Endodermal cell (in vitro differentiated cells): ENCODE results near the gene EEF1A2. TPM values are rescaled to one million over a fixed set of nuclear protein-coding genes. Genes with fewer than 3 reads are reported as not detected.

ENCODE experiments used
- DNase-seq: peaks from one replicate; pipeline ENCODE4 v3.0.0-alpha.2; 2017
- H3K27ac ChIP-seq: 2 replicates; pipeline ENCODE4 v1.5.1; 2013; ENCODE audit warnings: mild to moderate bottlenecking, low read depth, low read length, moderate library complexity
- H3K27me3 ChIP-seq: 2 replicates; pipeline ENCODE4 v1.6.1; 2013; ENCODE audit warnings: mild to moderate bottlenecking, low read length, moderate library complexity; ENCODE audit not compliant: insufficient read depth, control insufficient read depth, poor library complexity, severe bottlenecking
- H3K36me3 ChIP-seq: 2 replicates; pipeline ENCODE4 v1.7.0; 2013; ENCODE audit warnings: mild to moderate bottlenecking, low read length, moderate library complexity; ENCODE audit not compliant: control insufficient read depth, insufficient read depth
- H3K4me1 ChIP-seq: one replicate; pipeline ENCODE4 v1.7.0; 2013; ENCODE audit warnings: low read length; ENCODE audit not compliant: control insufficient read depth, insufficient read depth
- H3K4me3 ChIP-seq: 2 replicates; pipeline ENCODE4 v1.5.1; 2013; ENCODE audit warnings: mild to moderate bottlenecking, low read length, moderate library complexity
- H3K9ac ChIP-seq: 2 replicates; pipeline ENCODE4 v1.6.1; 2013; ENCODE audit warnings: mild to moderate bottlenecking, low read length, moderate library complexity; ENCODE audit not compliant: poor library complexity, severe bottlenecking; ENCODE audit errors: extremely low read depth
- H3K9me3 ChIP-seq: 2 replicates; pipeline ENCODE4 v1.6.1; 2013; ENCODE audit warnings: mild to moderate bottlenecking, low read length, moderate library complexity; ENCODE audit not compliant: control insufficient read depth
- H3K27ac Mint-ChIP-seq: 2 replicates; pipeline ENCODE4 v1.8.0; 2020; ENCODE audit warnings: mixed read lengths
- H3K27me3 Mint-ChIP-seq: 2 replicates; pipeline ENCODE4 v1.8.0; 2021; ENCODE audit warnings: mild to moderate bottlenecking, mixed read lengths; ENCODE audit not compliant: insufficient read depth
- H3K36me3 Mint-ChIP-seq: 2 replicates; pipeline ENCODE4 v1.8.0; 2020; ENCODE audit warnings: low read depth, mixed read lengths
- H3K4me1 Mint-ChIP-seq: 2 replicates; pipeline ENCODE4 v1.8.0; 2020; ENCODE audit warnings: mixed read lengths
- H3K4me3 Mint-ChIP-seq: 2 replicates; pipeline ENCODE4 v1.8.0; 2020; ENCODE audit warnings: mild to moderate bottlenecking, moderate library complexity, mixed read lengths
- H3K9me3 Mint-ChIP-seq: 2 replicates; pipeline ENCODE4 v1.8.0; 2020; ENCODE audit warnings: mild to moderate bottlenecking, mixed read lengths
- WGBS, 2 experiments: methylation state at CpG; one replicate each; pipeline versions ENCODE4 v1.1.5 to v1.1.7; 2013; ENCODE audit warnings: missing lambda C conversion rate in 2 of 2, mixed read lengths in 1 of 2; ENCODE audit not compliant: insufficient coverage in 1 of 2, insufficient read length in 1 of 2; 5-methylcytosine and 5-hydroxymethylcytosine counted together
- total RNA-seq, 2 donors: library from RNA; stranded (reverse); fragmentation: NEBNext Ultra II Directional in 1 of 2; extraction: Animal tissue kit (Norgen Biotek cat#: 25700) in 1 of 2; gene quantifications; 2 replicates in 1 of 2; 3 replicates in 1 of 2; pipeline ENCODE4 v1.2.1, GENCODE V29; 2021
- TF ChIP-seq, protein P1 (sequence below): fragments of 200-600 bp; sonication (generic); conservative IDR thresholded peaks from 2 replicates; pipeline ENCODE4 v1.5.0; 2021; ENCODE audit warnings: antibody characterized with exemption, mild to moderate bottlenecking

Gene EEF1A2
- total RNA-seq, 2 donors from 2014 or later, result 12.1 to 22.6 TPM

DNA sequence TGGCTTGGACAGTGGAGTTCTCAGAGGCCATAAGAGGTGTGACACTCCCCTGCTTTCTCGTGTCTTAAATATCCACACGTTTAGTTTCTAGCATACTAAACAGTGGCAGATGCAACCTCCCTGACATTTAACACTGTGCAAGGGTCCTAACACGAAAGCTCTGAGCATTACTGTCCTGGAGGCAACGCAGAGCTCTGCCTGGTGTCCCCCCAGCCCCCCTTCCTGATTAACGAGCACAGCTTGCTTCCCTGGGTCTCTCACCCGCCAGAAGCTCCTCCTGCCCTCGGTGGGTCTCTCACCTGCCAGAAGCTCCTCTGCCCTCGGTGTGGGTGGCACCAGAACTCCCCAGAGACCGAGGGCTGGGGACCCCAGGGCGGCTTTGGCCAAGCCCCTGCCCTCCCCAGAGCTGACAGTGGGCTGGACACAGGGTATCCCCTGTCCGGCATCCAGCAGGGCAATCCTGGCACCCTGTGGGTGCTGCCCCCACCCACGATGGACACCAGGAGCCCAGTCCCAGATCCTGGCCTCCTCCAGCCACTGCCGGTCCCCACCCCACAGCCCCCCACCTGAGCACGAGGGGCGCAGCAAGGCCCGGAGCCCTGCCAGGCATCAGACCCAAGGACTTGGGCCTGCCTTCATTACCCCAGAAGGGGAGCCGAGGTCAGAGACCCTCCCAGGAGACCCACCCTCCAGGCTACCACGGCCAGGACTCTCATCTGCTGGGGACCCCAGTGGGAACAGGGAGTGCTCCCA is 14.1 kb downstream of the EEF1A2 start:
- no peaks in the 10 kb centered on the region for H3K4me1 ChIP-seq
- no peak overlapping the region for H3K4me3 Mint-ChIP-seq
- no peaks in the 10 kb centered on the region for H3K36me3 ChIP-seq
- H3K4me1 Mint-ChIP-seq, result no peaks in the 10 kb centered on the region
- no peak overlapping the region for H3K4me3 ChIP-seq
- WGBS, 2 experiments, result 63 to 80% methylated on average over 1 to 18 of the region's 18 CpGs
- H3K36me3 Mint-ChIP-seq, result no peaks in the 10 kb centered on the region
- H3K9me3 ChIP-seq, result no peaks in the 10 kb centered on the region
- H3K27ac ChIP-seq, result no peak overlapping the region
- TF ChIP-seq, protein P1, sequence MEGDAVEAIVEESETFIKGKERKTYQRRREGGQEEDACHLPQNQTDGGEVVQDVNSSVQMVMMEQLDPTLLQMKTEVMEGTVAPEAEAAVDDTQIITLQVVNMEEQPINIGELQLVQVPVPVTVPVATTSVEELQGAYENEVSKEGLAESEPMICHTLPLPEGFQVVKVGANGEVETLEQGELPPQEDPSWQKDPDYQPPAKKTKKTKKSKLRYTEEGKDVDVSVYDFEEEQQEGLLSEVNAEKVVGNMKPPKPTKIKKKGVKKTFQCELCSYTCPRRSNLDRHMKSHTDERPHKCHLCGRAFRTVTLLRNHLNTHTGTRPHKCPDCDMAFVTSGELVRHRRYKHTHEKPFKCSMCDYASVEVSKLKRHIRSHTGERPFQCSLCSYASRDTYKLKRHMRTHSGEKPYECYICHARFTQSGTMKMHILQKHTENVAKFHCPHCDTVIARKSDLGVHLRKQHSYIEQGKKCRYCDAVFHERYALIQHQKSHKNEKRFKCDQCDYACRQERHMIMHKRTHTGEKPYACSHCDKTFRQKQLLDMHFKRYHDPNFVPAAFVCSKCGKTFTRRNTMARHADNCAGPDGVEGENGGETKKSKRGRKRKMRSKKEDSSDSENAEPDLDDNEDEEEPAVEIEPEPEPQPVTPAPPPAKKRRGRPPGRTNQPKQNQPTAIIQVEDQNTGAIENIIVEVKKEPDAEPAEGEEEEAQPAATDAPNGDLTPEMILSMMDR, result no peak
- H3K27ac Mint-ChIP-seq, result no peak overlapping the region
- H3K27me3 ChIP-seq, result peaks cover 26% of the 10 kb centered on the region
- DNase-seq, result no peak
- H3K9ac ChIP-seq, result no peak overlapping the region
- peaks cover 2% of the 10 kb centered on the region for H3K9me3 Mint-ChIP-seq
- peaks cover 26% of the 10 kb centered on the region for H3K27me3 Mint-ChIP-seq

DNA sequence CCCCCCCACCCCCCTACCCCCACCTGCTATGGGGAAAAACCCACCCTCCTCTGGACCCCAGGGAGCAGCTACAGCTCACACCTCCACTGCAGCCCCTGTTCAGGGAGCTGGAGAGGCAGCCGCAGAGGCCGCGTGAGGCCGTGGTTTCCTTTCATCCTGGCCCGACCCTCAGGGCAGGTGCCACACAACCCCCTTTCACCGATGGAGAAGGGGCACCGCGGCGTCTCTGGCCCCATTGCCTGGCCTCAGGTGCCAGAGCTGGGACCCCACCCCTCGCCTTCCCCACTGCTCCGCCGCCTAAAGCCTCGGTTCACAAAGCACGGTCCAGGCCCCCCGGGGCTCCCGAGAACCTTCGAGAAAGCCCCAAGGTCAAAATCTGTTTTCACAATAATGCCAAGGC is 14.6 kb downstream of the EEF1A2 start:
- TF ChIP-seq, protein P1, result no peak
- Histone ChIP-seq H3K36me3 (no peaks in the 10 kb centered on the region), H3K27me3 (peaks cover 20% of the 10 kb centered on the region), H3K4me1 (no peaks in the 10 kb centered on the region), H3K27ac (no peak overlapping the region), H3K9ac (no peak overlapping the region), H3K4me3 (no peak overlapping the region), H3K9me3 (no peaks in the 10 kb centered on the region)
- Mint-ChIP-seq H3K27me3 (peaks cover 20% of the 10 kb centered on the region), H3K36me3 (no peaks in the 10 kb centered on the region), H3K4me3 (no peak overlapping the region), H3K4me1 (no peaks in the 10 kb centered on the region), H3K27ac (no peak overlapping the region), H3K9me3 (peaks cover 2% of the 10 kb centered on the region)
- 65 to 75% methylated on average over 16 to 17 of the region's 17 CpGs for WGBS, 2 experiments
- DNase-seq, result no peak

DNA sequence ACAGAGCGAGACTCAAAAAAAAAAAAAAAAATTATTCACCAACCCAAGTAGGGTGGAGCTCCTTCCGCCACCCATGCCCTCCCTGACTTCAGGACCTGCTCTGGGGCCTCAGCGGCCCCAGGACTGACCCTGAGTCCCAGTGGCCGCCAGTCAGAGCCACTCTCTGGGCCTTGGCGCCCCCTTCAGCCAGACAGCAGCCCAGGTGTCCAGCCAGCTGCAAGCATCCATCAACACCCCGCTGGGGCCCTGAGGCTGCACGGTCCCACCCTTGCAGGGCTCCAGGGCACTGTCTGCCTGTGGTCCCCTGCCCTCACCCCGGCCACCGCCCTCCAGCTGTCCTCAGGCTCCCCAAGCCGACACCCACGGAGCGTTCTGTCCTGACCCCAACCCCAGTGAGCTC is 15.0 kb downstream of the EEF1A2 start:
- Histone ChIP-seq H3K27me3 (peaks cover 16% of the 10 kb centered on the region), H3K9ac (no peak overlapping the region), H3K9me3 (no peaks in the 10 kb centered on the region), H3K36me3 (no peaks in the 10 kb centered on the region), H3K4me3 (no peak overlapping the region), H3K27ac (no peak overlapping the region), H3K4me1 (no peaks in the 10 kb centered on the region)
- Mint-ChIP-seq H3K4me3 (no peak overlapping the region), H3K36me3 (no peaks in the 10 kb centered on the region), H3K27me3 (peaks cover 16% of the 10 kb centered on the region), H3K4me1 (no peaks in the 10 kb centered on the region), H3K9me3 (peaks cover 2% of the 10 kb centered on the region), H3K27ac (no peak overlapping the region)
- 82 to 100% methylated on average over 1 to 12 of the region's 12 CpGs for WGBS, 2 experiments
- peak; percentile 82 for DNase-seq
- TF ChIP-seq, protein P1, result peak; percentile 62
